A673 (cell line): ENCODE results near the gene HK2.

Experiments
- EZH2 ChIP-seq: fragments of 200-600 bp; sonication (generic); IDR thresholded peaks from 2 replicates; pipeline ENCODE4 v1.6.1; 2017; ENCODE audit warnings: borderline replicate concordance, low read depth, mild to moderate bottlenecking, mixed read lengths, antibody characterized with exemption, low read length; ENCODE audit not compliant: poor library complexity, severe bottlenecking
- TF ChIP-seq, protein P1 (sequence below): fragments of 300-800, 200-600 bp; sonication (generic); conservative IDR thresholded peaks from 2 replicates; pipeline ENCODE4 v1.5.1; 2017; ENCODE audit warnings: low read depth, mild to moderate bottlenecking, antibody characterized with exemption, low read length, moderate library complexity, mixed read lengths

- TF ChIP-seq, protein P1, sequence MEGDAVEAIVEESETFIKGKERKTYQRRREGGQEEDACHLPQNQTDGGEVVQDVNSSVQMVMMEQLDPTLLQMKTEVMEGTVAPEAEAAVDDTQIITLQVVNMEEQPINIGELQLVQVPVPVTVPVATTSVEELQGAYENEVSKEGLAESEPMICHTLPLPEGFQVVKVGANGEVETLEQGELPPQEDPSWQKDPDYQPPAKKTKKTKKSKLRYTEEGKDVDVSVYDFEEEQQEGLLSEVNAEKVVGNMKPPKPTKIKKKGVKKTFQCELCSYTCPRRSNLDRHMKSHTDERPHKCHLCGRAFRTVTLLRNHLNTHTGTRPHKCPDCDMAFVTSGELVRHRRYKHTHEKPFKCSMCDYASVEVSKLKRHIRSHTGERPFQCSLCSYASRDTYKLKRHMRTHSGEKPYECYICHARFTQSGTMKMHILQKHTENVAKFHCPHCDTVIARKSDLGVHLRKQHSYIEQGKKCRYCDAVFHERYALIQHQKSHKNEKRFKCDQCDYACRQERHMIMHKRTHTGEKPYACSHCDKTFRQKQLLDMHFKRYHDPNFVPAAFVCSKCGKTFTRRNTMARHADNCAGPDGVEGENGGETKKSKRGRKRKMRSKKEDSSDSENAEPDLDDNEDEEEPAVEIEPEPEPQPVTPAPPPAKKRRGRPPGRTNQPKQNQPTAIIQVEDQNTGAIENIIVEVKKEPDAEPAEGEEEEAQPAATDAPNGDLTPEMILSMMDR: no peak
- TF ChIP-seq EZH2: no peak
Observed at GRCh38 chr2:74815941-74816340, 18.0 kb upstream of the HK2 start.
